H9 (cell line): ENCODE results near the gene SUMF1. TPM values are rescaled to one million over a fixed set of nuclear protein-coding genes. Genes with fewer than 3 reads are reported as not detected.

Source experiments
- DNase-seq: peaks from one replicate; pipeline ENCODE4 v3.0.0-alpha.2; 2017
- H2AFZ ChIP-seq: one replicate; pipeline ENCODE4 v1.6.1; 2013; ENCODE audit warnings: mild to moderate bottlenecking, low read length, control low read depth, moderate library complexity
- H2AK5ac ChIP-seq: 2 replicates; pipeline ENCODE4 v1.6.1; 2013; ENCODE audit warnings: low read length, control low read depth, mixed read lengths; ENCODE audit not compliant: insufficient read length
- H2BK120ac ChIP-seq: one replicate; pipeline ENCODE4 v1.6.1; 2013; ENCODE audit warnings: low read depth, mild to moderate bottlenecking, low read length, control low read depth, inconsistent platforms; ENCODE audit not compliant: poor library complexity, severe bottlenecking
- H2BK12ac ChIP-seq: 2 replicates; pipeline ENCODE4 v1.6.1; 2013; ENCODE audit warnings: low read length, control low read depth, mixed read lengths, low read depth; ENCODE audit not compliant: insufficient read length
- H2BK15ac ChIP-seq: 2 replicates; pipeline ENCODE4 v1.6.1; 2013; ENCODE audit warnings: low read depth, low read length, control low read depth
- H2BK20ac ChIP-seq: one replicate; pipeline ENCODE4 v1.6.1; 2013; ENCODE audit warnings: low read depth, mild to moderate bottlenecking, low read length, control low read depth, inconsistent platforms; ENCODE audit not compliant: poor library complexity, severe bottlenecking
- H2BK5ac ChIP-seq: 2 replicates; pipeline ENCODE4 v1.6.1; 2013; ENCODE audit warnings: low read length, control low read depth, mixed read lengths; ENCODE audit not compliant: insufficient read length
- H3K14ac ChIP-seq: 2 replicates; pipeline ENCODE4 v1.6.1; 2013; ENCODE audit warnings: low read length, control low read depth; ENCODE audit not compliant: insufficient read depth
- H3K18ac ChIP-seq: 2 replicates; pipeline ENCODE4 v1.6.1; 2013; ENCODE audit warnings: low read depth, mild to moderate bottlenecking, mixed read lengths, low read length, control low read depth; ENCODE audit not compliant: insufficient read length
- H3K23ac ChIP-seq: 2 replicates; pipeline ENCODE4 v1.6.1; 2013; ENCODE audit warnings: low read length, control low read depth, mixed read lengths, low read depth; ENCODE audit not compliant: insufficient read length
- H3K23me2 ChIP-seq: 2 replicates; pipeline ENCODE4 v1.6.1; 2013; ENCODE audit warnings: low read depth, mild to moderate bottlenecking, mixed read lengths, low read length, control low read depth; ENCODE audit not compliant: insufficient read length, poor library complexity, severe bottlenecking
- H3K27ac ChIP-seq: 2 replicates; pipeline ENCODE4 v1.5.1; 2013; ENCODE audit warnings: low read length, control low read depth, mixed read lengths, low read depth; ENCODE audit not compliant: insufficient read length
- H3K27me3 ChIP-seq: 2 replicates; pipeline ENCODE4 v1.6.1; 2013; ENCODE audit warnings: low read length, control low read depth, inconsistent platforms; ENCODE audit not compliant: insufficient read depth
- H3K4ac ChIP-seq: 2 replicates; pipeline ENCODE4 v1.6.1; 2013; ENCODE audit warnings: low read depth, mild to moderate bottlenecking, control low read depth, inconsistent platforms, low read length, moderate library complexity
- H3K4me1 ChIP-seq: 2 replicates; pipeline ENCODE4 v1.6.1; 2013; ENCODE audit warnings: low read length, control low read depth, inconsistent platforms; ENCODE audit not compliant: insufficient read depth
- H3K4me2 ChIP-seq: 2 replicates; pipeline ENCODE4 v1.6.1; 2013; ENCODE audit warnings: low read length, control low read depth, mixed read lengths; ENCODE audit not compliant: insufficient read length, insufficient read depth
- H3K56ac ChIP-seq: 2 replicates; pipeline ENCODE4 v1.6.1; 2013; ENCODE audit warnings: low read depth, mild to moderate bottlenecking, mixed read lengths, low read length, control low read depth; ENCODE audit not compliant: insufficient read length
- H3K79me1 ChIP-seq: 2 replicates; pipeline ENCODE4 v1.6.1; 2013; ENCODE audit warnings: low read depth, mild to moderate bottlenecking, moderate library complexity, low read length, control low read depth, inconsistent platforms; ENCODE audit not compliant: insufficient read depth, poor library complexity, severe bottlenecking
- H3K79me2 ChIP-seq: 2 replicates; pipeline ENCODE4 v1.6.1; 2013; ENCODE audit warnings: low read length, control low read depth, inconsistent platforms; ENCODE audit not compliant: insufficient read depth
- H3K9ac ChIP-seq: 2 replicates; pipeline ENCODE4 v1.6.1; 2013; ENCODE audit warnings: low read length, control low read depth, mixed read lengths; ENCODE audit not compliant: insufficient read length; ENCODE audit errors: extremely low read depth
- H3K9me3 ChIP-seq: one replicate; pipeline ENCODE4 v1.6.1; 2013; ENCODE audit warnings: low read depth, low read length, inconsistent platforms; ENCODE audit not compliant: control insufficient read depth
- H3T11ph ChIP-seq: one replicate; pipeline ENCODE4 v1.6.1; 2013; ENCODE audit warnings: mild to moderate bottlenecking, low read length, control low read depth, inconsistent platforms
- H4K20me1 ChIP-seq: one replicate; pipeline ENCODE4 v1.6.1; 2013; ENCODE audit not compliant: control insufficient read depth, insufficient read length, insufficient read depth
- H4K5ac ChIP-seq: 2 replicates; pipeline ENCODE4 v1.6.1; 2013; ENCODE audit warnings: low read depth, mild to moderate bottlenecking, mixed read lengths, low read length, control low read depth; ENCODE audit not compliant: insufficient read length
- H4K8ac ChIP-seq: replicated peaks from 2 replicates; pipeline ENCODE4 v1.6.1; 2013; ENCODE audit warnings: low read length, control low read depth, mixed read lengths, low read depth; ENCODE audit not compliant: insufficient read length
- H4K91ac ChIP-seq: 2 replicates; pipeline ENCODE4 v1.6.1; 2013; ENCODE audit warnings: low read depth, mild to moderate bottlenecking, moderate library complexity, mixed read lengths, low read length, control low read depth; ENCODE audit not compliant: insufficient read length
- H3K27ac Mint-ChIP-seq, 3 experiments: 2 replicates in 2 of 3; 3 replicates in 1 of 3; pipeline ENCODE4 v1.8.0; 2020 to 2021; ENCODE audit warnings: mixed read lengths in 3 of 3, mild to moderate bottlenecking in 1 of 3, moderate library complexity in 1 of 3
- H3K27me3 Mint-ChIP-seq: 2 replicates; pipeline ENCODE4 v1.8.0; 2021; ENCODE audit warnings: low read depth, mild to moderate bottlenecking, moderate library complexity, mixed read lengths
- H3K36me3 Mint-ChIP-seq, 3 experiments: 2 replicates in 2 of 3; 3 replicates in 1 of 3; pipeline ENCODE4 v1.8.0; 2020 to 2021; ENCODE audit warnings: low read depth in 3 of 3, mixed read lengths in 3 of 3; ENCODE audit not compliant: insufficient read depth in 1 of 3
- H3K4me1 Mint-ChIP-seq, 2 experiments: 2 replicates each; pipeline ENCODE4 v1.8.0; 2020; ENCODE audit warnings: mixed read lengths in 2 of 2
- H3K4me3 Mint-ChIP-seq, 2 experiments: 2 replicates in 1 of 2; 3 replicates in 1 of 2; pipeline ENCODE4 v1.8.0; 2020 to 2021; ENCODE audit warnings: mild to moderate bottlenecking in 2 of 2, mixed read lengths in 2 of 2, moderate library complexity in 1 of 2
- H3K9me3 Mint-ChIP-seq, 2 experiments: 2 replicates in 1 of 2; 3 replicates in 1 of 2; pipeline ENCODE4 v1.8.0; 2020; ENCODE audit warnings: mild to moderate bottlenecking in 2 of 2, mixed read lengths in 2 of 2, moderate library complexity in 1 of 2
- WGBS: extraction: QIAGEN DNeasy Blood & Tissue Kit; methylation state at CpG from one replicate; pipeline ENCODE4 v1.1.7; 2013; ENCODE audit warnings: missing lambda C conversion rate, low lambda C conversion rate, mixed read lengths; ENCODE audit not compliant: insufficient read length; ENCODE audit errors: extremely low coverage; 5-methylcytosine and 5-hydroxymethylcytosine counted together
- total RNA-seq: library from RNA; stranded (reverse); gene quantifications from 2 replicates; pipeline ENCODE4 v1.2.1, GENCODE V29; 2021
- TF ChIP-seq, protein P1 (sequence below): fragments of 200-600 bp; sonication (generic); conservative IDR thresholded peaks from 3 replicates; pipeline ENCODE4 v1.8.0; 2021; ENCODE audit warnings: antibody characterized with exemption, mild to moderate bottlenecking

The SUMF1 gene
- total RNA-seq, 1 experiment from 2014 or later = 9.5 TPM

DNA sequence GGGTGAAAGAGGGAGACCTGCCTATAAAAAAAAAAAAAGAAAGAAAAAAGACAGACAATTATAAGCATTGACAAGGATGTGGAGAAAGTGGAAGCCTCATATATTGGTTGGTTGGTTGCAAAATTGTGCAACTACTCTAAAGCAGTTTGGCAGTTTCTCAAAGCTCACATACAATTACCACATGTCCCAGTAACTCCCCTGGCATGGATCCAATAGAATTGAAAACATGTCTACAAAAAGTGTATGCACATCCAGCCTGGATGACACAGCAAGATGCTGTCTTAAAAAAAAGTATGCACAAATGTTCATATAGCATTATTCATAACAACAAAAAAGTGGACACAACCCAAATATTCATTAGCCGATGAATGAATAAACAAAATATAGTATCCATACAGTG is 144.4 kb downstream of the SUMF1 start:
- H4K91ac ChIP-seq = no peak overlapping the region
- Mint-ChIP-seq H3K4me1 (peaks cover 9 to 15% of the 10 kb centered on the region in 2 experiments; a peak in 3 of 4 replicates), H3K27ac (no peak overlapping the region), H3K36me3 (peaks cover 4 to 23% (median 9%) of the 10 kb centered on the region in 3 experiments; a peak in 6 of 7 replicates), H3K27me3 (no peaks in the 10 kb centered on the region), H3K9me3 (peaks cover 8 to 13% of the 10 kb centered on the region in 2 experiments), H3K4me3 (no peak overlapping the region)
- H3K4ac ChIP-seq = no peak overlapping the region
- H2BK20ac ChIP-seq = no peak overlapping the region
- H4K5ac ChIP-seq = no peak overlapping the region
- no peak overlapping the region for H4K8ac ChIP-seq
- peaks cover under 1% of the 10 kb centered on the region for H3K9me3 ChIP-seq
- H3T11ph ChIP-seq = no peak overlapping the region
- H3K4me2 ChIP-seq = no peak overlapping the region
- H3K79me2 ChIP-seq = no peaks in the 10 kb centered on the region
- H3K4me1 ChIP-seq = no peaks in the 10 kb centered on the region
- no peak overlapping the region for H2BK12ac ChIP-seq
- H3K9ac ChIP-seq = no peak overlapping the region
- no peaks in the 10 kb centered on the region for H4K20me1 ChIP-seq
- H3K27me3 ChIP-seq = no peaks in the 10 kb centered on the region
- no peak overlapping the region for H3K23ac ChIP-seq
- no peak overlapping the region for H2AFZ ChIP-seq
- no peaks in the 10 kb centered on the region for H3K23me2 ChIP-seq
- H3K18ac ChIP-seq = no peak overlapping the region
- H2AK5ac ChIP-seq = no peak overlapping the region
- no peak overlapping the region for H2BK5ac ChIP-seq
- TF ChIP-seq, protein P1, sequence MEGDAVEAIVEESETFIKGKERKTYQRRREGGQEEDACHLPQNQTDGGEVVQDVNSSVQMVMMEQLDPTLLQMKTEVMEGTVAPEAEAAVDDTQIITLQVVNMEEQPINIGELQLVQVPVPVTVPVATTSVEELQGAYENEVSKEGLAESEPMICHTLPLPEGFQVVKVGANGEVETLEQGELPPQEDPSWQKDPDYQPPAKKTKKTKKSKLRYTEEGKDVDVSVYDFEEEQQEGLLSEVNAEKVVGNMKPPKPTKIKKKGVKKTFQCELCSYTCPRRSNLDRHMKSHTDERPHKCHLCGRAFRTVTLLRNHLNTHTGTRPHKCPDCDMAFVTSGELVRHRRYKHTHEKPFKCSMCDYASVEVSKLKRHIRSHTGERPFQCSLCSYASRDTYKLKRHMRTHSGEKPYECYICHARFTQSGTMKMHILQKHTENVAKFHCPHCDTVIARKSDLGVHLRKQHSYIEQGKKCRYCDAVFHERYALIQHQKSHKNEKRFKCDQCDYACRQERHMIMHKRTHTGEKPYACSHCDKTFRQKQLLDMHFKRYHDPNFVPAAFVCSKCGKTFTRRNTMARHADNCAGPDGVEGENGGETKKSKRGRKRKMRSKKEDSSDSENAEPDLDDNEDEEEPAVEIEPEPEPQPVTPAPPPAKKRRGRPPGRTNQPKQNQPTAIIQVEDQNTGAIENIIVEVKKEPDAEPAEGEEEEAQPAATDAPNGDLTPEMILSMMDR = no peak
- H3K56ac ChIP-seq = no peak overlapping the region
- no peak overlapping the region for H2BK120ac ChIP-seq
- H2BK15ac ChIP-seq = no peak overlapping the region
- H3K79me1 ChIP-seq = no peaks in the 10 kb centered on the region
- DNase-seq = no peak
- WGBS = no CpG with 5 or more reads among the region's 1 CpG
- H3K14ac ChIP-seq = no peak overlapping the region
- H3K27ac ChIP-seq = no peak overlapping the region
